GM11168 (cell line): Measurements from ENCODE around the gene TMUB1.

ENCODE experiments used
- in situ Hi-C: fragments of 300-500 bp; cut with MboI; formaldehyde crosslinking; loops from one replicate; pipeline ENCODE4 v1.12.0; 2022; ENCODE audit warnings: low sequenced_read_pairs; ENCODE audit not compliant: unreplicated experiment

The TMUB1 gene

GRCh38 chr7:151074817-151075661, 8.3 kb downstream of the TMUB1 start:
- in situ Hi-C loops = no loop called here

- in situ Hi-C loops = no loop called here
These were observed 9.3 kb downstream of the TMUB1 start for GRCh38 chr7:151073990-151074389.

- in situ Hi-C loops = no loop called here
These were observed 12.0 kb downstream of the TMUB1 start for GRCh38 chr7:151071032-151071866.

- in situ Hi-C loops = no loop called here
These were observed 12.7 kb downstream of the TMUB1 start for GRCh38 chr7:151070574-151070960.

- in situ Hi-C loops = no loop called here
These were observed 13.3 kb downstream of the TMUB1 start for GRCh38 chr7:151069841-151070573.

GRCh38 chr7:151068069-151068773, 15.1 kb downstream of the TMUB1 start:
- in situ Hi-C loops = no loop called here

GRCh38 chr7:151066273-151066974, 16.9 kb downstream of the TMUB1 start:
- in situ Hi-C loops = no loop called here

- in situ Hi-C loops = no loop called here
These were observed 17.8 kb downstream of the TMUB1 start for GRCh38 chr7:151065516-151065915.

GRCh38 chr7:151064993-151065392, 18.3 kb downstream of the TMUB1 start:
- in situ Hi-C loops = no loop called here

- in situ Hi-C loops = no loop called here
These were observed 18.8 kb downstream of the TMUB1 start for GRCh38 chr7:151064454-151064853.

GRCh38 chr7:151063212-151063561, 20.1 kb downstream of the TMUB1 start:
- in situ Hi-C loops = no loop called here

- in situ Hi-C loops = no loop called here
These were observed 20.7 kb downstream of the TMUB1 start for GRCh38 chr7:151062399-151063211.

- in situ Hi-C loops = no loop called here
These were observed 21.2 kb downstream of the TMUB1 start for GRCh38 chr7:151062111-151062398.

- in situ Hi-C loops = no loop called here
These were observed 21.8 kb downstream of the TMUB1 start for GRCh38 chr7:151061213-151062110.

- in situ Hi-C loops = no loop called here
These were observed 22.7 kb downstream of the TMUB1 start for GRCh38 chr7:151060416-151061212.

GRCh38 chr7:151060113-151060415, 23.2 kb downstream of the TMUB1 start:
- in situ Hi-C loops = no loop called here

GRCh38 chr7:151059367-151060112, 23.8 kb downstream of the TMUB1 start, which contains the start of gene SLC4A2:
TSS of gene SLC4A2 (plus strand) at chr7:151059589. CDS start at chr7:151061988, 2,399 bp downstream.
- in situ Hi-C loops = no loop called here
